IPS-18a (cell line): ENCODE data around the gene MYO7A.

Experiments used
- H3K27ac ChIP-seq: one replicate; pipeline ENCODE4 v1.5.1; 2013; ENCODE audit warnings: low read length
- H3K27me3 ChIP-seq: one replicate; pipeline ENCODE4 v1.6.1; 2013; ENCODE audit warnings: mild to moderate bottlenecking, low read length; ENCODE audit not compliant: control insufficient read depth, insufficient read depth
- H3K36me3 ChIP-seq: one replicate; pipeline ENCODE4 v1.6.1; 2013; ENCODE audit warnings: low read depth, low read length; ENCODE audit not compliant: control insufficient read depth
- H3K4me1 ChIP-seq: one replicate; pipeline ENCODE4 v1.6.1; 2013; ENCODE audit warnings: low read depth, low read length; ENCODE audit not compliant: control insufficient read depth
- H3K4me3 ChIP-seq: one replicate; pipeline ENCODE4 v1.5.1; 2013; ENCODE audit warnings: low read length
- H3K9ac ChIP-seq: one replicate; pipeline ENCODE4 v1.6.1; 2013; ENCODE audit warnings: mild to moderate bottlenecking, low read length, moderate library complexity
- H3K9me3 ChIP-seq: one replicate; pipeline ENCODE4 v1.6.1; 2013; ENCODE audit warnings: low read depth, low read length; ENCODE audit not compliant: control insufficient read depth

MYO7A gene

DNA sequence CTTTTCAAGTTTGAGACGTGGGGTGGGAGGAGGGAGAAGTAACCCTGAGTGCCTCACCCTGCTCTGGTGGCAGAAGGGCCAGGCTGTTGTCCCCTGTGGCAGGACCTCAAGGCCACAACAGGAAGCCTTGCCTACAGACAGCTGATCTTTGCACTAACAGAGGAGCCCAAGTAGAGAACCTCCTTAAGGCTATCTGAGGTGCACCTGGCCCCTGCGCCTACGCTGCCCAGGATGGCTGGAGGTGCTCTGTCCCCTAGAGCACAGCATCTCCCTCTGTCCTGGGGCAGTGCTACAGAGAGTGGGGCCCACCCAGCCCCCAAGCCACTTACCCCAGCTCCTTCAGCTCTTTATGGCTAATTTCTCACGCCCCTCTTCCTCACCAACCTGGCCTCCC is 27.0 kb downstream of the MYO7A start:
- Histone ChIP-seq H3K27me3 (no peaks in the 10 kb centered on the region), H3K27ac (no peak overlapping the region), H3K36me3 (no peaks in the 10 kb centered on the region), H3K4me1 (no peaks in the 10 kb centered on the region), H3K4me3 (no peak overlapping the region), H3K9me3 (no peaks in the 10 kb centered on the region), H3K9ac (no peak overlapping the region)

- Histone ChIP-seq H3K9ac (no peak overlapping the region), H3K36me3 (no peaks in the 10 kb centered on the region), H3K27ac (no peak overlapping the region), H3K27me3 (no peaks in the 10 kb centered on the region), H3K9me3 (no peaks in the 10 kb centered on the region), H3K4me3 (no peak overlapping the region), H3K4me1 (no peaks in the 10 kb centered on the region)
Measured at GRCh38 chr11:77155556-77156130, 27.6 kb downstream of the MYO7A start.

DNA sequence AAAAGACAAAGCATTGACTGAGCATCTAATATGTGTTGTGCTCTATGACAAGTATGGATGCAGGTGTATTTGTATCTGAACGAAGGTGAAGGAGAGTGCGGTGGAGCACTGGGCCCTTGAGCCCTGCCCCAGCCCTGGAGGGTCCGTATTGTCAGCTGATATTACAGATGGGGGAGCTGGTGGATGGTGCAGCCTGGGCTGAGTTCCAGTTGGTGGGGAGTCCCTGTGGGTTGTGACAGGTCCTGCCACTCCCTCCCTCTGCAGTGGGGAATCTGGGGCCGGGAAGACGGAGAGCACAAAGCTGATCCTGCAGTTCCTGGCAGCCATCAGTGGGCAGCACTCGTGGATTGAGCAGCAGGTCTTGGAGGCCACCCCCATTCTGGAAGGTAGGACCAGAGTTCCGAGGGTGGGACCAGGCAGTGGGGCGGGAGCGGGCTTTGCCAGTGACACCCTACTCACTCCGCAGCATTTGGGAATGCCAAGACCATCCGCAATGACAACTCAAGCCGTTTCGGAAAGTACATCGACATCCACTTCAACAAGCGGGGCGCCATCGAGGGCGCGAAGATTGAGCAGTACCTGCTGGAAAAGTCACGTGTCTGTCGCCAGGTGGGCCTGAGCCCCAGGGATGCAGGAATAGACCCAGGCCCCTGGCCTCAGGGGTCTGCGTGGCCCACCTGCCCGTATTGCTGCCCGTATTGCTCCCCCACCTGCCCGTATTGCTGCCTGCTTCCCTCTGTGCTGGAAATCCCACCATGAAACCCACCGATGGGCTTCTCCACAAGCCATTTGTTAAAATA is 28.6 kb downstream of the MYO7A start:
- Histone ChIP-seq H3K27me3 (no peaks in the 10 kb centered on the region), H3K9ac (no peak overlapping the region), H3K4me3 (no peak overlapping the region), H3K36me3 (no peaks in the 10 kb centered on the region), H3K9me3 (no peaks in the 10 kb centered on the region), H3K4me1 (no peaks in the 10 kb centered on the region), H3K27ac (no peak overlapping the region)

- Histone ChIP-seq H3K27ac (no peak overlapping the region), H3K4me3 (no peak overlapping the region), H3K36me3 (no peaks in the 10 kb centered on the region), H3K9ac (no peak overlapping the region), H3K27me3 (no peaks in the 10 kb centered on the region), H3K4me1 (no peaks in the 10 kb centered on the region), H3K9me3 (no peaks in the 10 kb centered on the region)
Measured at GRCh38 chr11:77158041-77158695, 30.1 kb downstream of the MYO7A start.

DNA sequence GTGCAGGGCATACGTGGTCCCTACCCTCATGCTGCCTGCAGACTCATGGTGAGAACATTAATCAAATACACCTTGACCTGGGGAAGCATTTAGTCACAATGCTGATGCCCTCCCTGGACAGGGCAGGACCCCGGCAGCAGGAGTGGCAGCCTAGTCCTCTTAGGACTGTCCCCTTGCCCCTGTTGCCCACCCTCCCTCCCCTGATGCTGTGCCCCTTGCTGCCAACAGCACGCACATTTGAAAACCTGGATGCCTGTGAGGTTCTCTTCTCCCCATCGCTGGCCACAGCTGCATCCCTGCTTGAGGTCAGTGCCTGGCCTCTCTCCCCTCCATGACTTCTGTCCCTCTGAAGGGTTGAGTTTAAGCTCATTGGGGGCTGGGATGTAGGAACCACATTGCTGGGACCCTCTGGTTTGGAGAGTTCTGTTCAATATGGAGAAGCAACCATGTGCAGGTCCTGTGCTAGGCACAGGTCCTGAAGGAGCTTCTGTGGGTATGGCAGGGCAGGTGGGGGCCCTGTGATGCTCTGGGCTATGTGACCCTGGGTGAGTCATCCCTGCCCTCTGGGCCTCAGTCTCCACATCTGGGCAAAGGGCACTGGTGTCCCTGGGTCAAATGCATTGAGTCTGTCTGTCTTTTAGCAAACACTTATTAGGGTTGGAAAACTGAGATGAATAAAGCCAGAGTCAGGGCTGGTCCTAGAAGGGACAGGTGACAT is 31.3 kb downstream of the MYO7A start:
- no peak overlapping the region for H3K4me3 ChIP-seq
- no peaks in the 10 kb centered on the region for H3K4me1 ChIP-seq
- no peak overlapping the region for H3K9ac ChIP-seq
- H3K27ac ChIP-seq, result no peak overlapping the region
- no peaks in the 10 kb centered on the region for H3K9me3 ChIP-seq
- H3K36me3 ChIP-seq, result no peaks in the 10 kb centered on the region
- H3K27me3 ChIP-seq, result no peaks in the 10 kb centered on the region

- Histone ChIP-seq H3K36me3 (no peaks in the 10 kb centered on the region), H3K9ac (no peak overlapping the region)
Measured at GRCh38 chr11:77159937-77160495, 32.0 kb downstream of the MYO7A start.

GRCh38 chr11:77163271-77163670 is 35.2 kb downstream of the MYO7A start:
- Histone ChIP-seq H3K9ac (no peak overlapping the region), H3K9me3 (no peaks in the 10 kb centered on the region), H3K4me1 (no peaks in the 10 kb centered on the region), H3K4me3 (no peak overlapping the region), H3K27ac (no peak overlapping the region), H3K36me3 (no peaks in the 10 kb centered on the region), H3K27me3 (no peaks in the 10 kb centered on the region)

More at GRCh38 chr11:77159937-77160495, 32.0 kb downstream of the MYO7A start:
- Histone ChIP-seq H3K27ac (no peak overlapping the region), H3K4me1 (no peaks in the 10 kb centered on the region), H3K27me3 (no peaks in the 10 kb centered on the region), H3K4me3 (no peak overlapping the region), H3K9me3 (no peaks in the 10 kb centered on the region)

DNA sequence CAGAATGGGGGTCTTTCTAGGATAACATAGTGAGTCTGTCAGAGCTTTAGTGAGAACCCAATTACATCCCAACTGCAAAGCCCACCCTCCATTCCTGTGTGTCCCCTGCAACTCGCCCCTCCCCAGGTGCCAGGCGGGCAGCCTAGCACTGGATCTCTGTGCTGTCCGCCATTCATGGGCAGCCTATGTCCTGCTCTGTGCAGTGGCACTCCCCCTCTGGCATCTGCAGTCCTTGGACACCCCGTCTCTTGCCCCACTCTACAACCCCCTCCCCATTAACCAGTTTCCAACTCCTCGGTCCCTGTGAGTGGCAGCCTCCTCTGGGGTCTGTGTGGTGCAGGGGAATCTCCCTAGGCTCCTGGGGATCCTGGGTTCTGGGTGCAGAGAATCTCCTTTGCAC is 37.0 kb downstream of the MYO7A start:
- H3K36me3 ChIP-seq, result no peaks in the 10 kb centered on the region
- no peaks in the 10 kb centered on the region for H3K27me3 ChIP-seq
- no peak overlapping the region for H3K27ac ChIP-seq
- no peaks in the 10 kb centered on the region for H3K9me3 ChIP-seq
- no peak overlapping the region for H3K9ac ChIP-seq
- no peaks in the 10 kb centered on the region for H3K4me1 ChIP-seq
- H3K4me3 ChIP-seq, result no peak overlapping the region

DNA sequence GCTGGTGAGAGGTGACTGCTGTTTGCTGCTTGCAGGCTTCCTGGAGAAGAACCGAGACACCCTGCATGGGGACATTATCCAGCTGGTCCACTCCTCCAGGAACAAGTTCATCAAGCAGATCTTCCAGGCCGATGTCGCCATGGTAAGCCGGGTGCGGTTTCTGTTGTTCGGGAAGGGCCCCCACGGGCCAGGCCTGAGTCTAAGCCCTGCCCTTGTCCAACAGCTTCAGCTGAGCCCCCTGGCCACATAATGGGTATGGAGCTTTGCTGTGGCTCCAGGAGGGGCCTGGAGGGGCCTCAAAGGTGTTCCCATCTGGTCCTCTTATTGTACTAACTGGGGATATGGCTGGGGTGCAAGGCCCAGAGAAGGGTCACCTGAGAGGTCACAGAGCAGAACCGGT is 38.0 kb downstream of the MYO7A start:
- Histone ChIP-seq H3K27me3 (no peaks in the 10 kb centered on the region), H3K4me1 (peaks cover 9% of the 10 kb centered on the region), H3K4me3 (no peak overlapping the region), H3K9ac (no peak overlapping the region), H3K27ac (no peak overlapping the region), H3K9me3 (no peaks in the 10 kb centered on the region), H3K36me3 (no peaks in the 10 kb centered on the region)

DNA sequence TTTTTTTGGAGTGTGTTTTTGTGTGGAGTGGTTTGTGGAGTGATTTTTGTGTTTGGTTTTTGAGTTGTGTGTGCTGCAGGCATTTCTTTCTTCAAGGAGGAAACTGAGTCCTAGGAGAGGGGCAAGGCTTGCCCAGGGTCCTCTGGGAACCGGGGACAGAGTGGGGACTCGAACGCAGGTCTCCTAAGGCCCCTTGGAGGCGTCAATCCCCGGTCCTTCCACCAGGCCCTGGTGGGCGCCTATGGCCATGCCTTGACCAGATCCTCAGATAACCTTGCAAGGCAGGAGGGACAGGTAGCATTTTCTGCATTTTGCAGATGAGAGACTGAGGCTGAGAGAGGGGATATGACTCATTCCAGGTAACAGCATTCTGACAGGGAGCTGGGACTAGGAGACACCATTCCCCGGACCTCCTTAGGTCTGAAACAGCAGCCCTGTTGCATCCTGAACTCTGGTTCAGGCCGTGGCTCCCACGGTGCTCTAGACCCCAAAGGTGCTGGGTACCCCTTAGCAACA is 39.1 kb downstream of the MYO7A start:
- Histone ChIP-seq H3K27ac (no peak overlapping the region), H3K36me3 (no peaks in the 10 kb centered on the region), H3K4me1 (peaks cover 21% of the 10 kb centered on the region), H3K27me3 (no peaks in the 10 kb centered on the region), H3K9me3 (no peaks in the 10 kb centered on the region), H3K4me3 (no peak overlapping the region), H3K9ac (no peak overlapping the region)

GRCh38 chr11:77167791-77168190 is 39.7 kb downstream of the MYO7A start:
- Histone ChIP-seq H3K36me3 (no peaks in the 10 kb centered on the region), H3K9me3 (no peaks in the 10 kb centered on the region), H3K9ac (no peak overlapping the region), H3K4me3 (no peak overlapping the region), H3K27ac (no peak overlapping the region), H3K27me3 (no peaks in the 10 kb centered on the region), H3K4me1 (peaks cover 23% of the 10 kb centered on the region)
